GM03348 (cell line): ENCODE results near the gene HHLA2.

Experiments
- DNase-seq: peaks from one replicate; pipeline ENCODE4 v3.0.0; 2012; ENCODE audit warnings: low spot score

HHLA2 gene

GRCh38 chr3:108298056-108298455 lies 1.7 kb downstream of the HHLA2 start:
- no peak for DNase-seq

DNA sequence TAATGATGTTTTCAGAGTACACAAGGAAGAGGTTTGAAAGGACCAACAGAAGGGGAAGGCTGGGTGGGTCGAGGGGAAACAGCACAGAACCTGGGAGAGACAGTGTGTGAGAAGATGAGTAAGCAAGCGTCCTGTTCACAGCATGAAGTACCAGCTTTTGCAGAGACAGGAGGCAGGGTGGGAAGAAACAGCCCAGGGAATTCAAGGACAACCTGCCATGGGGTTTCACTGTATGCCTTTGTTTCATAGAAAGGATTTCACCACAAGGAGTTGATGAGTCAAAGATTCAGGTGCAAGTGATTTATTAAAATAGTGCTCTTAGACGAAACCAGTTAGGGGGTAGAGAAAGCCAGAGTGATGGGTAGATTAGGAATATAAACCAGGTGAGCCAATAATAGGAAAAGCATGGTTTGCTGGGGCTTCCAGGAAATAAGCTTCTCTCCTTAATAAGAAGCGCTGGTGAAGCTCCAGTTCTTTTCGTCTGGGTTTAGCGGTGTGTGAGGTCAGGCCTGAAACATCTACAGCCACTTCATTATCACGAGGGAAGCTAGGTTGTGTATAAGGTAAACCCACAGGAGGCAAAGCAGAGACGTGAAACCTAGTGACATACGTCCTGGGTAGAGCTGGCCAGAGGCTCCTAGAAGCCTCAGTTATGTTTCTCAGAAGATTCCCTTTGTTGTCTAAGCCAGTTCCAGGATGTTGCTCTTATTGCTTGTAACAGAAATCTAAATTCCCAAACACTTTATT lies 3.9 kb downstream of the HHLA2 start:
- no peak for DNase-seq

DNA sequence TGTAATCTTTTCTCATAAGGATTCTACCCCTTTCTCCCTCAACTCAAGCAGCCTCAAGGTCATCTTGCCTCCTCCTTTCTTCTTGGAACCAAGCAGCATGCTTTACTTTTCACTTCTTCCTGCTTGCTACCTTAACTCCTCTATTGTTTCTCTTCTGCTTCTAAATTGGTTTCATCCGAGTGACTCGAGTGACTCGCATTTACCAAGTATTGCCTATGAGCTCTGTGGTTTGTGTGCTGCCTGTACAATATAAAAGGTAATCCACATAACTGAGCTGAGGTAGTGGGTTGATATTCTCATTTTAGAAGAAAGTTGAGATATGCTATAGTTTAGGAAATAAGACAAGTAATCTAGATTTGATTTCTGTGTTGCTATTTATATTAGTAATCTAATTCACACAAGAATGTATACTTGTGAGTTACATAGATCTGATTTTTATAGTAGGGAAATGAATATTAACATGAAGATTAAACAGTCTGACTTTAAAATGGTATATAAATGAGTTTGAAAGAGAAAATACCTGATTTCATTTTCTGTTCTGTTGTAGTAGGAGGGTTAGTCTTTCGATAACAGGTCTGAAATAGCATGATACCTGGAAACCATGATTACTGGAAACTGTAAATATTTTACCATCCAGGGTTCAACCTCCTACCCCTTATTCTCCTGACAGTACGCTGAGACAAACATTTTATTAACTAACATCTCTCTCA lies 5.5 kb downstream of the HHLA2 start:
- no peak for DNase-seq

DNA sequence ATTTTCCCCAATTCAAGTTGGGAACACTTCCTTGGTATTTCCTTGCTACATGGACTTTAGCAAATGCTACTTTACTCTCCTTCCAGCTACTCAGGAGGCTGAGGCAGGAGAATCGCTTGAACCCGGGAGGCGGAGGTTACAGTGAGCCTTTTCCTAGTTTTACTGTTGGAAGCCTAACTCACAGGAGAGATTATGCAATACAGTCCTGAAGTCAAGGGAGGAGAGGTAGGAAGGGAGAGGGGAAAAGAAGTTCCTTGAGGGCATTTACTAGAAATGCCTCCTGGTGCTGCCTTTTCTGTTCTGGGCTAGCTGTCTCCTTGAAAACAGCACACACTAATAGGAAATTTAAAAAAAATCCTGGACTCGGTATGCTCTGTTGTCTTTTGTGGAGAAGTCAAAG lies 6.2 kb downstream of the HHLA2 start:
- DNase-seq = no peak

GRCh38 chr3:108305484-108306172 lies 9.3 kb downstream of the HHLA2 start:
- DNase-seq = no peak

DNA sequence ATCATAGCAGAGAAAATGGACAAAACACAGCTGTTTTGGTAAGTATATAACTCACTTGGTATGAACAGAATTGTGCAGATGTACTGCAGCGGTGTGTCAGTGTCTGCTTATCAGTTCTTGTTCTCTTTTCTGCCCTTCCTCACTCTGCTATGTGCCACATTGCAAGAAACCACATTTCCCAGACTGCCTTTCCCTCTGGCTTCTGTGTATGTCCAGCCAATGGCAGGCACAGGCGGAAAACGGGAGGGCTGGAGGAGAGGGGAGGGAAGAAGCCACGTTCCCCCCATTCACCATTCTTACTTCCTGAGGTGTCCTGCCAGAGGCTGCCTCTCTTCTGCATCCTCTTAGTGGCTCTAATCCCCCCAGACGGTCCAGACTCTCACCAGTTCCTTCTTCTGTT lies 15.4 kb downstream of the HHLA2 start:
- DNase-seq = no peak

DNA sequence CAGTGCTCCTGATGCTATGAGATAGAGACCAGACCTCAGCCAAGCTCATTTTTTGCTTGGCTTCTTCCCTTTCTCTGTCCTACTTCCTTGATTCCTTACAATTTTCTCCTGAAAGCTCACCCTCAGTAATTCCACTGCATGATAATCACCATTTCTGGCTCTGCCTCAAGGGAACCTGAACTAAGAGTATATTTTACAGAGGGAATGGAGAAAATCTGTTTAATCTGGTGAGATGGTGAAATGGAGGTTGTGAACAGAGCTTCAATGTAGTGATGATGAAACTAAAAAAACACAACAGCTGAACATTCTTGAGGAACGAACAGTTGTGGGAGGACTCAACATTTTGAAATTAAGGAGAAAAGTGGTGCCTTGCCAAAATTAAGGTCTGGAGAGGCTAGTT lies 16.3 kb downstream of the HHLA2 start:
- peak; percentile 11 for DNase-seq

DNA sequence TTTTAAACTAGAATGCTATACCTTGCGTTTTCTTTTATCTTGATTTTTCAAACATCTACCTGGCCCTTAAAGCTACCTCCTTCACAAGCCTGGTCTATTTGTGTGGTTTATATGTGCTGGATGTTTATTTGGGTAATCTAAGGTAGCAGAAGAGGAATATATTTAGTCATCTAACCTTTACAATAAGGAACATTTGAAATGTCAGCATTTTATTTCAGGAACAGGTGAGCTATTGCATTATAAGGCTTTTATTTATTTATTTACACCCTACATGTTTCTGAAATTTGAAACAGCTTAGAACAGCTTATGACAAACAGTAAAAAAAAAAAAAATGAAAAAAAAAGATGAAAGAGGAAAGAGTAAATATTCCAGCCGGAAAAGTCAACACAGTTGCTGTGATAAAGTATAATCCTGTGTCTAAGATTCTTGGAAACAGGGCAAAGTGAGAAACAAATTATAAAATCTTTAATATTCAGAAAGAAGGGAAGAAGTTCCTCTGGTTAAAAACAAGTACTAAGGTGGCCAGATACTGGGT lies 19.5 kb downstream of the HHLA2 start:
- DNase-seq = no peak

- DNase-seq = no peak
Observed at GRCh38 chr3:108319428-108320082, 23.2 kb downstream of the HHLA2 start.

GRCh38 chr3:108320746-108321350 lies 24.5 kb downstream of the HHLA2 start:
- no peak for DNase-seq

- DNase-seq = no peak
Observed at GRCh38 chr3:108322352-108322751, 26.0 kb downstream of the HHLA2 start.

DNA sequence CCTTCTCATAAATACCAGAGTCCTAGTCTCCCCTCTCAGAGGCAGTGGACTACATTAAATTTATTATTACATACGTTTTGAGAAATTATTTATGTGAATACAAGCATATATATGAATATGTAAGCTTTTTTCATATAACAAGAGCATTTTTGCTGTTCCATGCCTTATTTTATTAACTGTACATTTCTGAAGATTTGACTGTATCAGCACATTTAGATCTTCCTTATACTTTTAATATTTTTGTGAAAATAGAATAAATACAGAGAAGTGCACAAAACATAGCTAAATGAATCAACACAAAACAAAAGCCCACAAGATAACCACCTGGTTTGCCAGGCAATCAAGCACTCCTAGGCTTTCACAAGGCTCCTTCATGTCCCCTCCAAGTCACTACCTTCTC lies 27.8 kb downstream of the HHLA2 start:
- DNase-seq = no peak

GRCh38 chr3:108327168-108327567 lies 30.8 kb downstream of the HHLA2 start:
- no peak for DNase-seq

DNA sequence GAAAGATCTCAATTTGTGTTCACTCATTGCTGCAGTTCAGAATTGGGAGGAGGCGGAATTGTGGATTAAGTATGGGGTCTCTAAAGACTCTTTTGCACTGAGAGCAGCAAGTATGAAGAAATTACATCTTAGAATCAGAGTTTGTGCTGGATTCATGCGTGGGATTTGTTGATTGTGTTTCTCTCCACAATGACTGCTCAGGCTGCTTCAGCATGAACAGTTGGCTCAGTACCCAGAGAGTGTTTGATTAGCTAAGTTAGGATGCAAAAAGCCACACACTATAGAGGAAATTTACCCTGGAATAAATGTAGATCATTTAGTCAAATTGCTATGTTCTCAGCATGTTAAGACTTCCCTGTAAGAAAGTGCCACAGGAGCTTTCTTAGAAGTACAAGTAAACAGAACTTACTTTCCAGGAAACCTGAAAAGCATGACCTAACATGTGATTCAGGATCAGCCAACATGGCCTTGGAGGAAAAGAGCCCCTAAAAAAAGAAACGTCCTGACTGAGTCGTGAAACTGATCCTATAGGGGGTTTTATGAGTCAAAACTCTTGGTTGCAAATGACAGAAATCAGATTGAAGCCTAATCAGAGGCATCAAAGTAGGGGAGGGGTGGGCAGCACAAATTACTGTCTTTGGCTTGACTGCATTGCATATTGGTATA lies 32.6 kb downstream of the HHLA2 start:
- DNase-seq = no peak

GRCh38 chr3:108329508-108329907 lies 33.2 kb downstream of the HHLA2 start:
- DNase-seq = no peak

GRCh38 chr3:108329947-108330346 lies 33.6 kb downstream of the HHLA2 start:
- DNase-seq = no peak

GRCh38 chr3:108331792-108332191 lies 35.4 kb downstream of the HHLA2 start:
- no peak for DNase-seq

DNA sequence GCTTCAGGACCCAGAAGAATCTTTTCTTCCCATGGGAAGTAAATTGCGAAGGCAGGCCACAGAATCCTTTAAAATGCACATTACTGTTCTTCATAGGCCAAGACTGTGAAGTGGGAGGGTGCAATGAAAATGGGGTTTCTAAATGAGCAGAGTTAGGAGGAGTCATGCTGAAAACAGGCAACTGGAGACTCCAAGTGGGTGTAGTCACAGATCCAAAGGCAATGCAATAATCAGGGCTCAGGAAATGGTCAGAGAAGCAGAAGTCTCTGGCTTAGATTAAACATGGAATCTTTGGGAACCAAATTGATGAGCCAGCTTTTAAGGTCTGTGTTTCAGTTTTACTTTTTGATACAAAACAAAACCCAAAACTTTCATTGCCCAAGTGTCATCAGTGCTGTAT lies 37.6 kb downstream of the HHLA2 start:
- no peak for DNase-seq

DNA sequence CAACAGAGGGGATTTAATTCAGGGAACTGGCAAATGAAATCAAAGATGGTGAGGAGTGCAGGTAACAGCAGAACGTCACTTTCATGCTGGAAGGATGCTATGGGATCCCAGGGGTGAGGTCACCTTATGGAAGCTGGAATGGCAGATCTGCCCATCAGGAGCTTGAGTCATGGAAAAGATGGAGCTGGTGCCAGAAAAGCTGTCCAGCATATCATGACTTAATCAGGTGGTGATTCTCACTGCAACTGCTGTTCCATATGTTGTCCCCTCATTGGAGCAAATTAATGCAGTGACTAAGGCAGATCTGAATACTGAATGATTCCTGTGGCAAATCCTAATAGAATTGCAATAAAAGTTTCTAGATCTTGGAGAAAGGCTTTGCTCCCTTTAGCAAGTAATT lies 38.4 kb downstream of the HHLA2 start:
- DNase-seq = no peak

GRCh38 chr3:108338901-108339545 lies 42.7 kb downstream of the HHLA2 start:
- DNase-seq = no peak

GRCh38 chr3:108341911-108342310 lies 45.6 kb downstream of the HHLA2 start:
- no peak for DNase-seq
